ENCODE results near the gene HTD2. TPM values are rescaled to one million over a fixed set of nuclear protein-coding genes. Genes with fewer than 3 reads are reported as not detected.
A peak's percentile ranks its signal among the peaks of the same experiment; 100 is the strongest.

The HTD2 gene
- total RNA-seq, 2 experiments from 2014 or later, result 7.6 to 9.5 TPM

DNA sequence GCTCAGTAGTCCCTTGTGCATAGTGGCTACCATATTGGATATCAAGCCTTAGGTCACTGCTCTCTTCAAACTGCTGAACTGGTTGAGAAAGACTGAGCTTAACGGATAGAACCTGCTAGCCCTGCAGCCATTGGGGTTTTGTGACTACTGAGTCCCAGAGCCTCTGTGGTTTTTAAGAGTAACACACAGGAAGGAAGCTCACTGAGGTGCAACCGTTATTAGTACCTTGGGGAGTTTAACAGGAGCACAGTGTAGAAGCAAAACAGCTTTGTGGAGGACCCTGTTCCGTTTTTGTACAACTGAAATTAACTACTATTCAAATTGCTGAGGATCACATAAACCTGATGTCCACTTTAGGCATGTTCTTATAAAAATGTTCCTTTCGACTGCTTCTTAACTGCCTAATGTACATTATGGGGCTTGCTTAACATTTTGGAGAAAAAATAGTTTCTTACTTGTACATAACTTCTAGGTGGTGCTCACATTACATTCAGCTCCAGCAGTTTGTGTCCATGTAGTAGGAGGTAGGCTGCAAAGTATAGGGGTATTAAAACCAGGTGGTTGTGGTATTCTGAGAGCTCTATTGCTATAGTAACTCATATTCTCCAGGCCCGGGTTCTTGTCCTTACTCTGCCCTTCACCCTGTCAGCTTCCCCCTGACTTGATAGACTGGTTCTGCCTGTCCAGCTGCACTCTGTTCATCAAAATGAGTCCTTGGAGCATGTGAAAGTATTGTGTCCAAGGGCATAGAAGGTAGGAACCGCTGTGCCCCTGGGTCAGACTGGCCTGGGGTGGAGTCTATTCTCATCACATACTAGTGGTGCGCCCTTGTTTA is 43.7 kb downstream of the HTD2 start:
- no peak for DNase-seq
- H3K4me3 Mint-ChIP-seq, result no peak overlapping the region

DNA sequence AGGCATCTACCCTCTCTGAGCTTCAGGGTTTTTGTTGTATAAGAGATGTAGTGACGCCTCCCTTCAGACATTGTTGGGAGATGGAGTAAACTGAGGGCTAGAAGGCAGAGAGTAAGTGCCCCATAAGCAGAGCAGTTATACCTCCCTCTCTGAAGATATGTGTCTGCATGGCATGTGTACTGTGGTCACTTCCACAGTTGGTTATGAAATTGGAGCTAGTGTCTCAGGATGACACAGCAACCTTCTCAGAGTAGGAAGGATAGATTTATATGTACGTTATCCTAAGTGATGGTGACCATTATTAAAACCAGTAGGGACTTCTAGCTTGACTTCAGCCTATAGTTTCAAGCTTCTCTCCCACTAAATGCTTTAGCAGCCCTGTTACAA is 44.3 kb downstream of the HTD2 start:
- CTCF ChIA-PET, result interaction anchor here (0.9 to 2.5 kb wide), 4 partner anchors 15 to 79 kb away, joined by 3 to 10 read pairs (median 5); partner anchors contain the start of genes HTD2 and RPP14
- no peak overlapping the region for H3K27ac Mint-ChIP-seq
- H3K4me1 Mint-ChIP-seq (ENCODE audit: low read depth), result peaks cover 47% of the 10 kb centered on the region
- peaks cover 16% of the 10 kb centered on the region for H3K36me3 Mint-ChIP-seq
- intact Hi-C loops (cut with micrococcal nuclease), result no loop called here
- H3K9me3 Mint-ChIP-seq, result no peaks in the 10 kb centered on the region
- H3K27me3 Mint-ChIP-seq, result no peaks in the 10 kb centered on the region
- POLR2A ChIA-PET, result no interaction called here
- no peak overlapping the region for H3K4me3 Mint-ChIP-seq
- no peak for DNase-seq

More for the DNA sequence above, 43.7 kb downstream of the HTD2 start:
- H3K36me3 Mint-ChIP-seq, result peaks cover 16% of the 10 kb centered on the region
- ChIA-PET POLR2A (no interaction called here), CTCF (interaction anchor here (0.9 to 2.5 kb wide), 5 partner anchors 15 to 80 kb away, joined by 3 to 10 read pairs (median 5); partner anchors contain the start of genes HTD2 and RPP14)
- intact Hi-C loops (cut with micrococcal nuclease), result no loop called here
- H3K27me3 Mint-ChIP-seq, result no peaks in the 10 kb centered on the region
- no peak overlapping the region for H3K27ac Mint-ChIP-seq
- peaks cover 45% of the 10 kb centered on the region for H3K4me1 Mint-ChIP-seq (ENCODE audit: low read depth)
- H3K9me3 Mint-ChIP-seq, result no peaks in the 10 kb centered on the region

- Mint-ChIP-seq H3K9me3 (no peaks in the 10 kb centered on the region), H3K27ac (no peak overlapping the region), H3K4me1 (ENCODE audit: low read depth) (peaks cover 42% of the 10 kb centered on the region), H3K27me3 (no peaks in the 10 kb centered on the region), H3K4me3 (no peak overlapping the region), H3K36me3 (peaks cover 16% of the 10 kb centered on the region)
- ChIA-PET CTCF (interaction anchor here (0.6 kb wide), 1 partner anchor 21 kb away, joined by 3 read pairs; no protein-coding TSS in a partner anchor), POLR2A (no interaction called here)
- DNase-seq, result no peak
- intact Hi-C loops (cut with micrococcal nuclease), result no loop called here
Measured at GRCh38 chr3:58351920-58352319, 45.6 kb downstream of the HTD2 start.

GRCh38 chr3:58352626-58353025 is 46.3 kb downstream of the HTD2 start:
- Mint-ChIP-seq H3K4me3 (no peak overlapping the region), H3K27ac (no peak overlapping the region)
- POLR2A ChIA-PET, result no interaction called here

GRCh38 chr3:58353722-58354553 is 47.6 kb downstream of the HTD2 start:
- Mint-ChIP-seq H3K36me3 (peaks cover 9% of the 10 kb centered on the region), H3K4me3 (no peak overlapping the region), H3K9me3 (no peaks in the 10 kb centered on the region), H3K27ac (peak overlapping the region; percentile 76), H3K27me3 (no peaks in the 10 kb centered on the region), H3K4me1 (ENCODE audit: low read depth) (peaks cover 56% of the 10 kb centered on the region)
- POLR2A ChIA-PET, result interaction anchor here (1.0 kb wide), 1 partner anchor 13 kb away, joined by 3 read pairs; no protein-coding TSS in a partner anchor
- CTCF ChIA-PET, result interaction anchor here (1.2 kb wide), 1 partner anchor 110 kb away, joined by 3 read pairs; no protein-coding TSS in a partner anchor
- intact Hi-C loops (cut with micrococcal nuclease), result no loop called here
- peak; percentile 33 for DNase-seq

More at GRCh38 chr3:58352626-58353025, 46.3 kb downstream of the HTD2 start:
- Mint-ChIP-seq H3K9me3 (no peaks in the 10 kb centered on the region), H3K36me3 (peaks cover 13% of the 10 kb centered on the region), H3K4me1 (ENCODE audit: low read depth) (peaks cover 46% of the 10 kb centered on the region), H3K27me3 (no peaks in the 10 kb centered on the region)
- DNase-seq, result no peak
- intact Hi-C loops (cut with micrococcal nuclease), result no loop called here
- CTCF ChIA-PET, result no interaction called here

- ChIA-PET POLR2A (no interaction called here), CTCF (interaction anchor here (1.0 kb wide), 1 partner anchor 48 kb away, joined by 3 read pairs; no protein-coding TSS in a partner anchor)
- intact Hi-C loops (cut with micrococcal nuclease), result no loop called here
- no peaks in the 10 kb centered on the region for H3K9me3 Mint-ChIP-seq
- no peak for DNase-seq
- peaks cover 5% of the 10 kb centered on the region for H3K36me3 Mint-ChIP-seq
- no peak overlapping the region for H3K4me3 Mint-ChIP-seq
- no peaks in the 10 kb centered on the region for H3K27me3 Mint-ChIP-seq
- peaks cover 48% of the 10 kb centered on the region for H3K4me1 Mint-ChIP-seq (ENCODE audit: low read depth)
- H3K27ac Mint-ChIP-seq, result no peak overlapping the region
Measured at GRCh38 chr3:58355179-58355578, 48.9 kb downstream of the HTD2 start.

DNA sequence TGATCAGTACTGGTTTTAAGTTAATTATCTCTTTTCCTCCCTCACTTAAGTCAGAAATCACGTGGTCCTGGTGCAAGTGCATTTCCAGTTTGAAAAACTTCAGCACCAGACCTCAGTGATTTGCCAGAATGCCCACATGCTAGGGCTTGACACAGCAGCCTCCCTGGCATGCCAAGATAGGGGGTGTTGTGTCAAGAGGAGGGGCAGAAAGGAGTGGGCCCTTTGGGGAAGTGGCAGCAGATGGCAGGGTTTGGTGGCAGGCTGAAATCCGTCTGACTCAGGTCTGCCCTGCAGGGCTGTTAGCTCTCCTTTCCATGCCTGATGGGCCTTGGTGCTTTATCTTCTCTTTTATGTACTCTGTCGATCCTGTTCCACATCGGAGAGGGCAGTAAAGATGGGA is 49.7 kb downstream of the HTD2 start:
- DNase-seq, result no peak
- no peaks in the 10 kb centered on the region for H3K9me3 Mint-ChIP-seq
- no peaks in the 10 kb centered on the region for H3K27me3 Mint-ChIP-seq
- peaks cover 5% of the 10 kb centered on the region for H3K36me3 Mint-ChIP-seq
- intact Hi-C loops (cut with micrococcal nuclease), result no loop called here
- CTCF ChIA-PET, result interaction anchor here (0.6 to 1.0 kb wide), 2 partner anchors 45 to 49 kb away, joined by 3 read pairs; no protein-coding TSS in a partner anchor
- H3K4me1 Mint-ChIP-seq (ENCODE audit: low read depth), result peaks cover 40% of the 10 kb centered on the region
- H3K4me3 Mint-ChIP-seq, result no peak overlapping the region
- no peak overlapping the region for H3K27ac Mint-ChIP-seq
- POLR2A ChIA-PET, result no interaction called here

- Mint-ChIP-seq H3K27ac (peak overlapping the region; percentile 64), H3K27me3 (no peaks in the 10 kb centered on the region), H3K36me3 (peaks cover 3% of the 10 kb centered on the region), H3K9me3 (no peaks in the 10 kb centered on the region), H3K4me3 (no peak overlapping the region), H3K4me1 (ENCODE audit: low read depth) (peaks cover 37% of the 10 kb centered on the region)
- ChIA-PET CTCF (no interaction called here), POLR2A (no interaction called here)
- intact Hi-C loops (cut with micrococcal nuclease), result no loop called here
- peak; percentile 17 for DNase-seq
Measured at GRCh38 chr3:58357402-58357801, 51.1 kb downstream of the HTD2 start.

- POLR2A ChIA-PET, result no interaction called here
- no peaks in the 10 kb centered on the region for H3K9me3 Mint-ChIP-seq
- H3K4me3 Mint-ChIP-seq, result no peak overlapping the region
- intact Hi-C loops (cut with micrococcal nuclease), result loop anchor here (1.0 kb wide), 1 partner anchor 34 kb away; no protein-coding TSS in a partner anchor
- DNase-seq, result peak; percentile 44
- H3K27me3 Mint-ChIP-seq, result no peaks in the 10 kb centered on the region
- no peak overlapping the region for H3K27ac Mint-ChIP-seq
- peaks cover 2% of the 10 kb centered on the region for H3K36me3 Mint-ChIP-seq
- CTCF ChIA-PET, result no interaction called here
- peaks cover 34% of the 10 kb centered on the region for H3K4me1 Mint-ChIP-seq (ENCODE audit: low read depth)
Measured at GRCh38 chr3:58358092-58358491, 51.8 kb downstream of the HTD2 start.

- no peak overlapping the region for H3K27ac Mint-ChIP-seq
- ChIA-PET POLR2A (no interaction called here), CTCF (no interaction called here)
- no peak for DNase-seq
- H3K4me1 Mint-ChIP-seq (ENCODE audit: low read depth), result peaks cover 32% of the 10 kb centered on the region
- H3K4me3 Mint-ChIP-seq, result no peak overlapping the region
- no peaks in the 10 kb centered on the region for H3K9me3 Mint-ChIP-seq
- intact Hi-C loops (cut with micrococcal nuclease), result loop anchor here (1.0 kb wide), 1 partner anchor 35 kb away; no protein-coding TSS in a partner anchor
- peaks cover 2% of the 10 kb centered on the region for H3K36me3 Mint-ChIP-seq
- H3K27me3 Mint-ChIP-seq, result no peaks in the 10 kb centered on the region
Measured at GRCh38 chr3:58358808-58359207, 52.5 kb downstream of the HTD2 start.

DNA sequence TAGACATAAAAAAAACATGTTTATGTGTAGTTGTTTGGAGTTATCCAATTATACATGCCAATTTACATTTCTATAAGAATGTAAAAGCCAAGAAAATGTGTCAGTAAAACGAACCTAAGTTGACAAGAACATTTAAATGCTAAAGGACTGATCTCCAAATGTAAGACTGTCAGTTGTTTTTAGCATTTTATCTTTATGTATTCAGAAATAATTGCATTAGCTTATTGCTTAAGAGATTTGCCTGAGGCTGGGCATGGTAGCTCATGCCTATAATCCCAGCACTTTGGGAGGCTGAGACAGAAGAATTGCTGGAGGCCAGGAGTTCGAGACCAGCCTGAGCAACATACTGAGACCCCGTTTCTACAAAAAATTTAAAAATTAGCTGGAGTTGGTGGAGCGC is 53.3 kb downstream of the HTD2 start:
- ChIA-PET POLR2A (no interaction called here), CTCF (no interaction called here)
- Mint-ChIP-seq H3K4me1 (ENCODE audit: low read depth) (peaks cover 30% of the 10 kb centered on the region), H3K36me3 (peaks cover 2% of the 10 kb centered on the region), H3K27me3 (no peaks in the 10 kb centered on the region), H3K27ac (no peak overlapping the region), H3K4me3 (no peak overlapping the region), H3K9me3 (no peaks in the 10 kb centered on the region)
- intact Hi-C loops (cut with micrococcal nuclease), result no loop called here
- no peak for DNase-seq

DNA sequence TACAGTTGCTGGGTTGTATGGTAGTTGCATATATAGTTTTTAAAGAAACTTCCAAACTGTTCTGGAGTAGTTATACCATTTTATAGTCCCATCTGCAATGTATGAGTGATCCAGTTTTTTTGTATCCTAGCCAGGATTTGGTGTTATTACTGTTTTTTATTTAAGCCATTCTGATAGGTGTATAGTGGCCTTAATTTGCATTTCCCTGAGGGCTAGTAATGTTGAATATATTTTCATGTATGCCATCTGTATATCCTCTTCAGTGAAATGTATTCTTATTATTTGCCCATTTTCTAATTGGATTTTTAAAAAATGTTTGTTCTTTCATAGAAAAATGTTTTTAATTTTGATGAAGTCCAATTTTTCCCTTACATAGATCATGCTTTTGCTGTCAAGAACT is 55.5 kb downstream of the HTD2 start:
- Mint-ChIP-seq H3K36me3 (peaks cover 2% of the 10 kb centered on the region), H3K27me3 (no peaks in the 10 kb centered on the region), H3K4me3 (no peak overlapping the region), H3K9me3 (no peaks in the 10 kb centered on the region), H3K27ac (no peak overlapping the region), H3K4me1 (ENCODE audit: low read depth) (peaks cover 35% of the 10 kb centered on the region)
- DNase-seq, result no peak
- intact Hi-C loops (cut with micrococcal nuclease), result no loop called here
- ChIA-PET CTCF (no interaction called here), POLR2A (no interaction called here)

All from activated CD4-positive, alpha-beta memory T cell treated with anti-CD3 and anti-CD28 coated beads for 36 hours (primary cell).